Hepatocyte (in vitro differentiated cells): ENCODE measurements around the gene UTS2R. TPM values are rescaled to one million over a fixed set of nuclear protein-coding genes. Genes with fewer than 3 reads are reported as not detected.
"Not testable (repeated sequence)": the region's sequence is repeated elsewhere in the genome, so short reads cannot be mapped to it uniquely, and the experiment has no call there.

Source experiments
- DNase-seq: peaks from one replicate; pipeline ENCODE4 v3.0.0-alpha.2; 2016; ENCODE audit warnings: low spot score
- H2AFZ ChIP-seq: fragments of 200-600 bp; sonication (generic); 2 replicates; pipeline ENCODE4 v1.6.0; 2016; ENCODE audit warnings: antibody characterized with exemption, mild to moderate bottlenecking
- H3K27ac ChIP-seq: fragments of 200-600 bp; sonication (generic); 2 replicates; pipeline ENCODE4 v1.5.1; 2016; ENCODE audit warnings: mild to moderate bottlenecking
- H3K27me3 ChIP-seq: fragments of 200-600 bp; sonication (generic); 2 replicates; pipeline ENCODE4 v1.6.1; 2016
- H3K36me3 ChIP-seq: fragments of 200-600 bp; sonication (generic); replicated peaks from 2 replicates; pipeline ENCODE4 v1.5.1; 2016; ENCODE audit warnings: low read depth; ENCODE audit not compliant: insufficient read depth
- H3K4me1 ChIP-seq: fragments of 200-600 bp; sonication (generic); 2 replicates; pipeline ENCODE4 v1.5.1; 2016; ENCODE audit warnings: mild to moderate bottlenecking, moderate library complexity; ENCODE audit not compliant: insufficient read depth
- H3K4me2 ChIP-seq: fragments of 200-600 bp; sonication (generic); 2 replicates; pipeline ENCODE4 v1.6.0; 2016
- H3K4me3 ChIP-seq: fragments of 200-600 bp; sonication (generic); 2 replicates; pipeline ENCODE4 v1.5.1; 2016; ENCODE audit warnings: mild to moderate bottlenecking
- H3K79me2 ChIP-seq: fragments of 200-600 bp; sonication (generic); 2 replicates; pipeline ENCODE4 v1.6.0; 2017; ENCODE audit warnings: mild to moderate bottlenecking
- H3K9me2 ChIP-seq: fragments of 200-600 bp; sonication (generic); replicated peaks from 2 replicates; pipeline ENCODE4 v1.6.0; 2017; ENCODE audit warnings: mild to moderate bottlenecking; ENCODE audit not compliant: insufficient read depth
- H3K9me3 ChIP-seq: fragments of 200-600 bp; sonication (generic); 2 replicates; pipeline ENCODE4 v1.5.1; 2016; ENCODE audit warnings: low read depth, mild to moderate bottlenecking
- H4K20me1 ChIP-seq: fragments of 200-600 bp; sonication (generic); 2 replicates; pipeline ENCODE4 v1.6.0; 2016; ENCODE audit warnings: mild to moderate bottlenecking; ENCODE audit not compliant: insufficient read depth, poor library complexity, severe bottlenecking
- CTCF ChIP-seq: fragments of 200-600 bp; sonication (generic); IDR thresholded peaks from 2 replicates; pipeline ENCODE4 v1.5.1; 2016; ENCODE audit warnings: antibody characterized with exemption, mild to moderate bottlenecking; ENCODE audit not compliant: poor library complexity
- EZH2 ChIP-seq: fragments of 200-600 bp; sonication (generic); IDR thresholded peaks from 2 replicates; pipeline ENCODE4 v1.6.1; 2016; ENCODE audit warnings: antibody characterized with exemption, mild to moderate bottlenecking, borderline replicate concordance
- EZH2phosphoT487 ChIP-seq: fragments of 200-600 bp; sonication (generic); IDR thresholded peaks from one replicate; pipeline ENCODE4 v1.6.1; 2018; ENCODE audit warnings: antibody characterized with exemption, mild to moderate bottlenecking, low read depth, moderate library complexity; ENCODE audit not compliant: unreplicated experiment, severe bottlenecking
- WGBS: methylation state at CpG from one replicate; pipeline ENCODE4 v1.1.6; 2016; ENCODE audit warnings: low lambda C conversion rate; ENCODE audit errors: missing lambda C conversion rate; 5-methylcytosine and 5-hydroxymethylcytosine counted together
- polyA plus RNA-seq: library from polyadenylated mRNA; unstranded; fragments of >200 nt; fragmentation: Nextera tagmentation; extraction: Ambion mirVana; gene quantifications from 2 replicates; pipeline ENCODE4 v1.2.1, GENCODE V29; 2016
- total RNA-seq: library from RNA; depleted of rRNA; stranded (reverse); fragments of >200 nt; gene quantifications from 2 replicates; pipeline ENCODE4 v1.2.3, GENCODE V29; 2014

The UTS2R gene
- total and polyA plus RNA-seq, 2 experiments from 2014 or later: 0.10 TPM; not detected in 1

- 85% methylated on average over 10 of the region's 10 CpGs for WGBS
- Histone ChIP-seq H4K20me1 (no peaks in the 10 kb centered on the region), H3K27me3 (no peaks in the 10 kb centered on the region), H3K9me3 (no peaks in the 10 kb centered on the region), H3K9me2 (no peaks in the 10 kb centered on the region), H2AFZ (no peak overlapping the region), H3K27ac (no peak overlapping the region), H3K79me2 (no peaks in the 10 kb centered on the region), H3K4me1 (no peaks in the 10 kb centered on the region), H3K4me2 (no peak overlapping the region), H3K4me3 (no peak overlapping the region), H3K36me3 (no peaks in the 10 kb centered on the region)
- no peak for DNase-seq
- no peak for TF ChIP-seq CTCF
- TF ChIP-seq EZH2phosphoT487: no peak
- TF ChIP-seq EZH2: no peak
Measured at GRCh38 chr17:82378741-82379021, 7.1 kb downstream of the UTS2R start.

- Histone ChIP-seq H2AFZ (no peak overlapping the region), H3K9me3 (no peaks in the 10 kb centered on the region), H3K4me2 (no peak overlapping the region), H4K20me1 (no peaks in the 10 kb centered on the region), H3K4me3 (no peak overlapping the region), H3K27ac (no peak overlapping the region), H3K36me3 (no peaks in the 10 kb centered on the region), H3K27me3 (no peaks in the 10 kb centered on the region), H3K9me2 (no peaks in the 10 kb centered on the region), H3K79me2 (no peaks in the 10 kb centered on the region), H3K4me1 (peaks cover 6% of the 10 kb centered on the region)
- WGBS: 74% methylated on average over 22 of the region's 23 CpGs
- TF ChIP-seq EZH2phosphoT487: no peak
- no peak for TF ChIP-seq EZH2
- TF ChIP-seq CTCF: no peak
- DNase-seq: no peak
Measured at GRCh38 chr17:82380860-82381702, 9.5 kb downstream of the UTS2R start.

GRCh38 chr17:82381703-82382009, 10.1 kb downstream of the UTS2R start:
- WGBS: 83% methylated on average over 10 of the region's 10 CpGs
- H3K27ac ChIP-seq, H3K79me2 ChIP-seq, H3K9me3 ChIP-seq, H3K9me2 ChIP-seq, H3K4me2 ChIP-seq, H3K4me3 ChIP-seq, H3K27me3 ChIP-seq, H3K4me1 ChIP-seq, H2AFZ ChIP-seq, H4K20me1 ChIP-seq, H3K36me3 ChIP-seq, DNase-seq: not testable (repeated sequence)

GRCh38 chr17:82382220-82382932, 10.8 kb downstream of the UTS2R start:
- H3K36me3 ChIP-seq, H3K4me3 ChIP-seq, H3K27me3 ChIP-seq, H3K9me3 ChIP-seq, H3K4me2 ChIP-seq, H3K9me2 ChIP-seq, H3K79me2 ChIP-seq, H3K27ac ChIP-seq, DNase-seq, H2AFZ ChIP-seq, H4K20me1 ChIP-seq: not testable (repeated sequence)
- H3K4me1 ChIP-seq: peaks cover 14% of the 10 kb centered on the region
- 88% methylated on average over 18 of the region's 21 CpGs for WGBS
